GM19035 (cell line): Measurements from ENCODE around the gene NUCB1.
"Not testable (repeated sequence)": the region's sequence is repeated elsewhere in the genome, so short reads cannot be mapped to it uniquely, and the experiment has no call there.

Experiments
- ATAC-seq: cut with Tn5 transposase; IDR thresholded peaks from one replicate; pipeline ENCODE4 v1.9.1; 2021; ENCODE audit not compliant: unreplicated experiment

Gene NUCB1

DNA sequence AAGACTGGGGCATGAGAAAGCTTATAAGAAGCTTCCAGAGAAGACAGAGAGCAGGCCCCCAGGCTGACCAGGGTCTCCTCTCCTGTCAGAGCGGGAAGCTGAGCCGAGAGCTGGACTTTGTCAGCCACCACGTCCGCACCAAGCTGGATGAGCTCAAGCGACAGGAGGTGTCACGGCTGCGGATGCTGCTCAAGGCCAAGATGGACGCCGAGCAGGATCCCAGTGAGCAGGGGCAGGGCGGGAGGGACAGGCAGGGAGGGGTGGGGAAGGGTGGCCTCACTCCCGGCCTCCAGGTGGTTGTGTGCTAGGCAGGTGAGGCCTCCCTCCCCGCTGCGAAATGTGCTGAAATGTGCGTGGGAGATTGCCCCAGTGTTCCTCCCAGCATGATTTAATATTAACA is 5.6 kb downstream of the NUCB1 start:
- ATAC-seq: no peak

- ATAC-seq: no peak
These were observed 6.2 kb downstream of the NUCB1 start for GRCh38 chr19:48906324-48906723.

DNA sequence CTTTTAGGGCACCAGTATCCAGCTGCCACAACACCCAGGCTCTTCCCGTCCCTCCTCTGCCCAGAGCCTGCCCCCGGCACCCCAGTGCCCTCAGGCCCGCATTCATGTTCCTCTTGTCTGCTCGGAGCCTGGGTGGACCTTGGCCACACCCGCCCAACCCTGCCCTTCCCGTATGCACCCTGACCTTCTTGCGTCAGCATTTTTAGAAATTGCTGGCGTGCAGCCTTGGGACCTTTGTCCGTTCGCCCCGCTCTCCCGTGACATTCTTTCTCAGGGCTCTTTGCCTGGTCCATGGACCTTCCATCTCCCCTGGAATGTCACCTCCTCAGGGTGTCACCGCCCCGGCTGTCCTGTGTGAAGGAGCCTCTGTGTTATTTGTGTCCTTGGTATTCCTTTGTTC is 7.6 kb downstream of the NUCB1 start:
- no peak for ATAC-seq

- ATAC-seq: not testable (repeated sequence)
These were observed 9.4 kb downstream of the NUCB1 start for GRCh38 chr19:48909424-48910077.

- no peak for ATAC-seq
These were observed 10.7 kb downstream of the NUCB1 start for GRCh38 chr19:48910803-48911202.

GRCh38 chr19:48913114-48913889 is 13.2 kb downstream of the NUCB1 start:
- no peak for ATAC-seq

DNA sequence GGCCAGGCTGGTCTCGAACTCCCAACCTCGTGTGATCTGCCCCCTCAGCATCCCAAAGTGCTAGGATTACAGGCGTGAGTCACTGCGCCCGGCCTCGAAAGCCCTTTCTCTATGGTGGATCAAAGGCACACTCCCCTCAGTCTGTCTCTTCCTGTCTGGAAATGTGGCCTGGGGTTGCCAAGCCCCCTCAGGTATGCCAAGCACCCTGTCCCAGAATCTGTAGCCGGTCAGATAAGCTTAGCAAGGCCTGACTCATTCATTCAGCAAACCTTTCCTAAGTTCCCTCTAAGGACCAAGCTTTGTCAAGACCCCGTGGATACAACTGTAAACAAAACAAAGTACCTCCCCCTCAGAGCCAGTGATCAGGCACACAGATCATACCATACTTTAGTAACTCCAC is 14.1 kb downstream of the NUCB1 start:
- no peak for ATAC-seq

DNA sequence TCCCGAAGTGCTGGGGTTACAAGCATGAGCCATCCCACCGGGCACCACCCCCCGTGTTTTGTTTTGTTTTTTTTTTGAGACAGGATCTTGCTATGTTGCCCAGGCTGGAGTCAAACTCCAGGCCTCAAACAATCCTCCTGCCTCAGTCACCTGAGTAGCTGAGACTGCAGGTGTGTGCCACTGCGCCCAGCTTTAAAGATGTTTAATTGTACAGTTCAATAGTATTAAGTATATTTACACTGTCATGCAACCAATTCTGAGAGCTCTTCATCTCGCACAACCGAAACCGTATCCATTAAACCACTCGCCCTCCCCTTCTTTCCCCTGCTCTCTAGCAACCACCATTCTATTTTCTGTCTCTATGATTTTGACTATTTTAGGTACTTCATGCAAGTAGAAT is 15.6 kb downstream of the NUCB1 start:
- no peak for ATAC-seq

- no peak for ATAC-seq
These were observed 18.0 kb downstream of the NUCB1 start for GRCh38 chr19:48918071-48918470.

DNA sequence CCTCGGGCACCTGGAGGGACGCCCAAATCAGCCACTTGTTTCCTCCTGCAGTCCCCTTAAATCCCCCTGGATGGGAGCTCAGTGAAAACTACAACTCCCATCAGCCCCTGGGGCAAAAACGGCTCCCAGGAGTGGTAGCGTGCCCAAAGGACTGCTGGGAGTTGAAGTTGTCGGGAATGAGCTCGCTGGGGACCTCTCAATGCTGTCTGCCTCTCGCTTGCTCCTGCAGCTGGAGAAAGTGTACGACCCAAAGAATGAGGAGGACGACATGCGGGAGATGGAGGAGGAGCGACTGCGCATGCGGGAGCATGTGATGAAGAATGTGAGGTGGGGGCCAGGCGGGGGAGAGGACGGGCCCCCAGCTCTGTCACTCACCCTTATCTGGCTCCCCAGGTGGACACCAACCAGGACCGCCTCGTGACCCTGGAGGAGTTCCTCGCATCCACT is 18.7 kb downstream of the NUCB1 start:
- no peak for ATAC-seq

- not testable (repeated sequence) for ATAC-seq
These were observed 19.2 kb downstream of the NUCB1 start for GRCh38 chr19:48919271-48919670.

GRCh38 chr19:48920949-48921348 is 20.8 kb downstream of the NUCB1 start:
- no peak for ATAC-seq

GRCh38 chr19:48921721-48922500 is 21.8 kb downstream of the NUCB1 start:
- ATAC-seq: no peak

DNA sequence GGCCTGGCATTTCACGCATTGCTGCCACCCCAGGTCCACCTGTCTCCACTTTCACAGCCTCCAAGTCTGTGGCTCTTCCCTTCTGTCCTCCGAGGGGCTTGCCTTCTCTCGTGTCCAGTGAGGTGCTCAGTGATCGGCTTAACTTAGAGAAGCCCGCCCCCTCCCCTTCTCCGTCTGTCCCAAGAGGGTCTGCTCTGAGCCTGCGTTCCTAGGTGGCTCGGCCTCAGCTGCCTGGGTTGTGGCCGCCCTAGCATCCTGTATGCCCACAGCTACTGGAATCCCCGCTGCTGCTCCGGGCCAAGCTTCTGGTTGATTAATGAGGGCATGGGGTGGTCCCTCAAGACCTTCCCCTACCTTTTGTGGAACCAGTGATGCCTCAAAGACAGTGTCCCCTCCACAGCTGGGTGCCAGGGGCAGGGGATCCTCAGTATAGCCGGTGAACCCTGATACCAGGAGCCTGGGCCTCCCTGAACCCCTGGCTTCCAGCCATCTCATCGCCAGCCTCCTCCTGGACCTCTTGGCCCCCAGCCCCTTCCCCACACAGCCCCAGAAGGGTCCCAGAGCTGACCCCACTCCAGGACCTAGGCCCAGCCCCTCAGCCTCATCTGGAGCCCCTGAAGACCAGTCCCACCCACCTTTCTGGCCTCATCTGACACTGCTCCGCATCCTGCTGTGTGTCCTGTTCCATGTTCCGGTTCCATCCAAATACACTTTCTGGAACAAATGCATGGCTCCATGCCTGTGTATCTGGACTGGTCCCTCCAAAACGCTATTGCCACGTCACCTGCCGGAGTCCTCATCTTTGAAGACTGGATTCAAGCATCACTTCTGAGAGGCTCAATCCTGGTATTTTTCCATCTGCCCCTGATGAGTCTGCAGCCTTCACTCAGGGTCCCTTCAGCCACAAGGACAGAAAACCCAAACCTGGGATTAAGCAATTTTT is 22.7 kb downstream of the NUCB1 start:
- no peak for ATAC-seq

DNA sequence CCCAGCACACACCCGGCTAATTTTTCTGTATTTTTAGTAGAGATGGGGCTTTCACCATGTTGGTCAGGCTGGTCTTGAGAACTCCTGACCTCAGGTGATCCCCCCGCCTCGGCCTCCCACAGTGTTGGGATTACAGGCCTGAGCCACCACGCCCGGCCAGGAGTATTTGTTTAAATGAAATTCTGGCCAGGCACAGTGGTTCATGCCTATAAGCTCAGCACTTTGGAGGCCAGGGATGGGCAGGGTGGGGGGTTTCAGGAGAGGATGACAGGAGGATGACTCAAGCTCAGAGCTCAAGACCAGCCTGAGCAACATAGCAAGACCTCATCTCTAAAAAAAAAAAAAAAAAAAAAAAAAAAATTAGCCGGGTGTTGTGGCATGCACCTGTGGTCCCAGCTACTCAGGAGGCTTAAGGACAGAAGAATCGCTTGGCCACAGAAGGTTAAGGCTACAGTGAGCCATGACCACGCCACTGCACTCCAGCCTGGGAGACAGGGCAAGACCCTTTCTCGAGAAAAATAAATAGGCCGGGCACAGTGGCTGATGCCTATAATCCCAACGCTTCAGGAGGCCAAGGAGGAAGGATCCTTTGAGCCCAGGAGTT is 25.2 kb downstream of the NUCB1 start:
- no peak for ATAC-seq

GRCh38 chr19:48925890-48926289 is 25.8 kb downstream of the NUCB1 start:
- ATAC-seq: not testable (repeated sequence)

DNA sequence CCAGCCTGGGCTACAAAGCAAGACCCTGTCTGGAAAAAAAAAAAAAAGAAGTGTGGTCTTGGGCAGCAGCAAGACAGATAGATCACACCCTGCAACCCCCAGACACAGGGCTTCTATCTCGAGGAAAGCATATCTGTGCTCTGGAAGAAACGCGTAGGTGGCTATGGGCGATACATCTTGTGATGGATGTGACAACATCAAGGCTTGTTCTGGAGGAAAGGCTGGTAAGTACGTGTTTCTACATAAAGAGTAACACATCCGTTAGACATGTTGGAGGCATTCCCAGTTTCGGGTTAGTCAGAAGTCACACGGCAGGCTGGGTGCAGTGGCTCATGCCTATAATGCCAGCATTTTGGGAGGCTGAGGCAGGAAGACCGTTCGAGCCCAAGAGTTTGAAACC is 26.8 kb downstream of the NUCB1 start:
- ATAC-seq: no peak

DNA sequence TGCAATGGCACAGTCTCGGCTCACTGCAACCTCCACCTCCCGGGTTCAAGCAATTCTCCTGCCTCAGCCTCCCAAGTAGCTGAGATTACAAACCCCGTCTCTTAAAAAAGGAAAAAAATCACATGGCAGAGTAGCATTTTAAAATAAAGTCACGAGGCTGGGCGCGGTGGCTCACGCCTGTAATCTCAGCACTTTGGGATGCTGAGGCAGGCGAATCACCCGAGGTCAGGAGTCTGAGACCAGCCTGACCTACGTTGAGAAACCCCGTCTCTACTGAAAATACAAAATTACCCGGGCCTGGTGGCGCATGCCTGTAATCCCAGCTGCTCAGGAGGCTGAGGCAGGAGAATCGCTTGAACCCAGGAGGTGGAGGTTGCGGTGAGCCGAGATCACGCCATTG is 27.6 kb downstream of the NUCB1 start:
- not testable (repeated sequence) for ATAC-seq

DNA sequence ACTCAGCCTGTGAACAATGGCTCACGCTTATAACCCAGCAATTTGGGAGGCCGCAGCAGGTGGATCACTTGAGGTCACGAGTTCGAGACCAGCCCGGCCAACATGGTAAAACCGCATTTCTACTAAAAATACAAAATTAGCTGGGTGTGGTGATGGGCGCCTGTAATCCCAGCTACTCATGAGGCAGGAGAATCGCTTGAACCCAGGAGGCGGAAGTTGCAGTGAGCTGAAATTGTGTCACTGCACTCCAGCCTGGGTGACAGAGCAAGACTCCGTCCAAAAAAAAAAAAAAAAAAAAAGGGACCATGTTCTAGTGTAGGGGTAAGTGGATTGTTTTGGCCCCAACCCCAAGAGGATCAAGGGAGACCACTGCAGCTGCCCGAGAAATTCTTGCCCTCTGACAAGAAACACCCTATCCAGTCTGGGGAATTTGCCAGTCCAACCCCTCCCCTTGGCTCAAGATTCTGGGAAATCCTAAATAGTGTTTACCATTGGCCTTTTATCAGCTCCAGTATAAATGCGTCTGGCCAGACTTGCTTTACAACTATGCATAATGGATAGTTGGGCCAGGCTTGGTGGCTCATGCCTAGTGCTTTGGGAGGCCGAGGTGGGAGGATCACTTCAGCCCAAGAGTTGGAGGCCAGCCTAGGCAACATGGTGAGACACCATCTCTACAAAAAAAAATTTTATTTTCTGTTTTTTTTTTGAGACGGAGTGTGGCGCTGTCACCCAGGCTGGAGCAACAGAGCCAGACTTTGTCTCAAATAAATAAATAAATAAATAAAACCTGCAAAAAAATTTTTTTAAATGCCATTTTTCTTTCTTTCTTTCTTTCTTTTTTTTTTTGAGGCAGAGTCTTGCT is 28.3 kb downstream of the NUCB1 start:
- ATAC-seq: no peak
